Stimulated activated CD4-positive, alpha-beta T cell treated with anti-CD3 and anti-CD28 coated beads, Interleukin-4, amount 100 ng/mL, for 48 hours (primary cell): ENCODE measurements around the gene CASK.

Source experiments
- DNase-seq, 2 donors: peaks; one replicate each; pipeline ENCODE4 v3.0.0-alpha.2; 2020; ENCODE audit warnings: low read depth in 2 of 2

The CASK gene

GRCh38 chrX:41473936-41474725 is 449.2 kb downstream of the CASK start:
- no peak for DNase-seq

- no peak for DNase-seq
These were observed 451.0 kb downstream of the CASK start for GRCh38 chrX:41472231-41472815.

DNA sequence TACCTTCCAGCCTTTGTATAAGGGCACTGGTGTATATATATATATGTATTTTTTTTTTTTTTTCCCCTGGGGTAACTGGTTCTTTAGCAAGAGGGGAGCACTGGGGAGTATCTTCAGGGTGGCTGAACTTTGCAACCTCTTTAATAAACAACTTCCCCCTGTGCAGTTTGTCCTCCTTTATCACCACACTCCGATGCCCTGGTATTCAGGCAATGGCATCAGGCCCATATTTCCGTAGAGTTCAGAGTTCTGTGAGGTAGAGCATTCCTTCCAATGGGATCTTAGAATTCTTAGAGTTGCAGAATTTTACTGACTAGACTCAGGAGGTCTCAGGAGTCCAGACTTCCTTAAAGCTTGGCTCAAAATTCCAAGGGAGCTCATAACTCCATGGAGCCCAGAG is 451.6 kb downstream of the CASK start:
- DNase-seq = no peak

GRCh38 chrX:41470706-41471105 is 452.6 kb downstream of the CASK start:
- no peak for DNase-seq

GRCh38 chrX:41468647-41469323 is 454.6 kb downstream of the CASK start:
- no peak for DNase-seq
